Osteocyte (in vitro differentiated cells): ENCODE measurements around the gene C1orf74. TPM values are rescaled to one million over a fixed set of nuclear protein-coding genes. Genes with fewer than 3 reads are reported as not detected.

ENCODE experiments used
- DNase-seq: peaks from one replicate; pipeline ENCODE4 v3.0.0; 2021; ENCODE audit warnings: mixed read lengths; ENCODE audit not compliant: unreplicated experiment; ENCODE audit errors: extremely low spot score
- H3K27ac Mint-ChIP-seq: one replicate; pipeline ENCODE4 v1.8.0; 2021; ENCODE audit warnings: mild to moderate bottlenecking, mixed read lengths; ENCODE audit not compliant: unreplicated experiment
- H3K27me3 Mint-ChIP-seq: one replicate; pipeline ENCODE4 v1.8.0; 2021; ENCODE audit warnings: mixed read lengths; ENCODE audit not compliant: unreplicated experiment
- H3K36me3 Mint-ChIP-seq: one replicate; pipeline ENCODE4 v1.8.0; 2021; ENCODE audit warnings: mixed read lengths; ENCODE audit not compliant: unreplicated experiment
- H3K4me1 Mint-ChIP-seq: one replicate; pipeline ENCODE4 v1.8.0; 2021; ENCODE audit warnings: mixed read lengths; ENCODE audit not compliant: unreplicated experiment
- H3K4me3 Mint-ChIP-seq: one replicate; pipeline ENCODE4 v1.8.0; 2021; ENCODE audit warnings: mild to moderate bottlenecking, moderate library complexity, mixed read lengths; ENCODE audit not compliant: unreplicated experiment
- H3K9me3 Mint-ChIP-seq: one replicate; pipeline ENCODE4 v1.8.0; 2021; ENCODE audit warnings: mixed read lengths; ENCODE audit not compliant: unreplicated experiment
- CTCF ChIP-seq: fragments of 200-600 bp; sonication (generic); IDR thresholded peaks from 2 replicates; pipeline ENCODE4 v1.5.0; 2021; ENCODE audit warnings: antibody characterized with exemption, mild to moderate bottlenecking, moderate library complexity
- total RNA-seq: library from RNA; stranded (reverse); gene quantifications from 2 replicates; pipeline ENCODE4 v1.2.1, GENCODE V29; 2021

C1orf74 gene
- total RNA-seq, 1 donor from 2014 or later: 1.6 TPM

- H3K27me3 Mint-ChIP-seq: peaks cover 20% of the 10 kb centered on the region
- no peak for TF ChIP-seq CTCF
Observed at GRCh38 chr1:209741193-209741592, 43.2 kb downstream of the C1orf74 start.

GRCh38 chr1:209738270-209738669, 46.1 kb downstream of the C1orf74 start:
- no peaks in the 10 kb centered on the region for H3K9me3 Mint-ChIP-seq
- no peak overlapping the region for H3K4me3 Mint-ChIP-seq
- TF ChIP-seq CTCF: no peak
- DNase-seq: no peak
- no peaks in the 10 kb centered on the region for H3K36me3 Mint-ChIP-seq
- H3K4me1 Mint-ChIP-seq: peaks cover 7% of the 10 kb centered on the region
- peaks cover 36% of the 10 kb centered on the region for H3K27me3 Mint-ChIP-seq
- H3K27ac Mint-ChIP-seq: no peak overlapping the region

More at GRCh38 chr1:209741193-209741592, 43.2 kb downstream of the C1orf74 start:
- H3K27ac Mint-ChIP-seq: no peak overlapping the region
- DNase-seq: no peak
- H3K4me3 Mint-ChIP-seq: no peak overlapping the region
- H3K9me3 Mint-ChIP-seq: no peaks in the 10 kb centered on the region
- no peaks in the 10 kb centered on the region for H3K36me3 Mint-ChIP-seq
- H3K4me1 Mint-ChIP-seq: peaks cover 12% of the 10 kb centered on the region

- Mint-ChIP-seq H3K4me3 (no peak overlapping the region), H3K4me1 (no peaks in the 10 kb centered on the region), H3K27ac (no peak overlapping the region), H3K9me3 (no peaks in the 10 kb centered on the region), H3K27me3 (peaks cover 36% of the 10 kb centered on the region), H3K36me3 (no peaks in the 10 kb centered on the region)
- no peak for DNase-seq
- TF ChIP-seq CTCF: no peak
Observed at GRCh38 chr1:209737118-209737505, 47.2 kb downstream of the C1orf74 start.

- Mint-ChIP-seq H3K27me3 (peaks cover 36% of the 10 kb centered on the region), H3K36me3 (no peaks in the 10 kb centered on the region), H3K4me1 (no peaks in the 10 kb centered on the region), H3K9me3 (no peaks in the 10 kb centered on the region), H3K4me3 (no peak overlapping the region), H3K27ac (no peak overlapping the region)
- no peak for DNase-seq
- TF ChIP-seq CTCF: no peak
Observed at GRCh38 chr1:209736490-209737117, 47.8 kb downstream of the C1orf74 start.

GRCh38 chr1:209733409-209734192, 50.8 kb downstream of the C1orf74 start:
- Mint-ChIP-seq H3K27ac (no peak overlapping the region), H3K4me3 (no peak overlapping the region), H3K36me3 (no peaks in the 10 kb centered on the region), H3K9me3 (no peaks in the 10 kb centered on the region), H3K27me3 (peaks cover 50% of the 10 kb centered on the region), H3K4me1 (no peaks in the 10 kb centered on the region)
- DNase-seq: no peak
- TF ChIP-seq CTCF: no peak
